Heart left ventricle (tissue), 13 donors: ENCODE results near the gene COPG2.

Experiments used
- CTCF ChIP-seq, 12 donors: fragments of 200-600 bp; sonication (generic) in 4 of 12; IDR thresholded peaks; one replicate each; pipeline versions ENCODE4 v1.5.0 to v1.8.0; 2018 to 2022; ENCODE audit warnings: antibody characterized with exemption in 12 of 12, mild to moderate bottlenecking in 5 of 12
- POLR2A ChIP-seq, 2 donors: fragments of 450-650 bp; IDR thresholded peaks; one replicate each; pipeline ENCODE4 v1.6.1; 2017; ENCODE audit warnings: antibody characterized with exemption in 2 of 2, mild to moderate bottlenecking in 2 of 2, moderate library complexity in 2 of 2
- donor health status: ischemic (EF 13 %, LVEDD 7.1; RV severe dilation, severe dysfunction).
- donor health status: DM: no; HTN: yes; CAD: no.
- donor health status: DM: no; HTN: no; CAD: no.
- donor health status: ischemic (EF 25% LVEDD 6.9; RV normal size, moderate dysfunction).
- donor health status: ischemic (EF 25% LVEDD 5.7; RV mildly dilated, moderate dysfunction).
- donor health status: ischemic (EF 35%, LVEDD 5.7; RV mildly dilated, moderate dysfunction).
- donor health status: nonischemic (EF 11% LVEDD 7.7; RV severe dilation, severe dysfunction).
- donor health status: DM: yes; HTN: yes; CAD: no.
- donor health status: PGD.
- donor health status: ischemic (EF 29% LVEDD 5.4; RV normal size, mild dysfunction).
- donor health status: nonischemic (EF 23%, LVEDD 6.1; RV moderate dilation, normal function).

GRCh38 chr7:130701650-130702049, 33.1 kb upstream of the COPG2 start:
- TF ChIP-seq CTCF (IDR thresholded peaks at IDR 0.05) (no peak), POLR2A (IDR thresholded peaks at IDR 0.05) (no peak)
